ENCODE measurements around the gene TRIM40.

GRCh38 chr6:30157999-30158398 lies 22.1 kb downstream of the TRIM40 start:
- TF ChIP-seq, protein P1, sequence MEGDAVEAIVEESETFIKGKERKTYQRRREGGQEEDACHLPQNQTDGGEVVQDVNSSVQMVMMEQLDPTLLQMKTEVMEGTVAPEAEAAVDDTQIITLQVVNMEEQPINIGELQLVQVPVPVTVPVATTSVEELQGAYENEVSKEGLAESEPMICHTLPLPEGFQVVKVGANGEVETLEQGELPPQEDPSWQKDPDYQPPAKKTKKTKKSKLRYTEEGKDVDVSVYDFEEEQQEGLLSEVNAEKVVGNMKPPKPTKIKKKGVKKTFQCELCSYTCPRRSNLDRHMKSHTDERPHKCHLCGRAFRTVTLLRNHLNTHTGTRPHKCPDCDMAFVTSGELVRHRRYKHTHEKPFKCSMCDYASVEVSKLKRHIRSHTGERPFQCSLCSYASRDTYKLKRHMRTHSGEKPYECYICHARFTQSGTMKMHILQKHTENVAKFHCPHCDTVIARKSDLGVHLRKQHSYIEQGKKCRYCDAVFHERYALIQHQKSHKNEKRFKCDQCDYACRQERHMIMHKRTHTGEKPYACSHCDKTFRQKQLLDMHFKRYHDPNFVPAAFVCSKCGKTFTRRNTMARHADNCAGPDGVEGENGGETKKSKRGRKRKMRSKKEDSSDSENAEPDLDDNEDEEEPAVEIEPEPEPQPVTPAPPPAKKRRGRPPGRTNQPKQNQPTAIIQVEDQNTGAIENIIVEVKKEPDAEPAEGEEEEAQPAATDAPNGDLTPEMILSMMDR (optimal IDR thresholded peaks at IDR 0.05 in 1 of 3, IDR thresholded peaks at IDR 0.05 in 1 of 3, conservative IDR thresholded peaks at IDR 0.05 in 1 of 3; ENCODE audit: extremely low read depth in 1 of 3, insufficient read depth in 2 of 3, low read length in 3 of 3) = no peak
- no peak for TF ChIP-seq EZH2 (IDR thresholded peaks at IDR 0.05; ENCODE audit: low read length)

All from keratinocyte (primary cell).